Measurements from ENCODE around the gene TOX3. TPM values are rescaled to one million over a fixed set of nuclear protein-coding genes. Genes with fewer than 3 reads are reported as not detected.

The TOX3 gene
- total RNA-seq, 4 donors from 2014 or later, result 10.9 to 32.6 (median 28.0) TPM

- Histone ChIP-seq H3K36me3 (no peaks in the 10 kb centered on the region), H3K27ac (no peak overlapping the region), H3K4me3 (no peak overlapping the region), H3K27me3 (no peaks in the 10 kb centered on the region), H3K4me1 (no peaks in the 10 kb centered on the region), H3K9me3 (no peaks in the 10 kb centered on the region)
- TF ChIP-seq EP300 (IDR thresholded peaks at IDR 0.05; ENCODE audit: low read depth) (no peak), CTCF (IDR thresholded peaks at IDR 0.05) (no peak), POLR2A (IDR thresholded peaks at IDR 0.05) (no peak), POLR2AphosphoS5 (IDR thresholded peaks at IDR 0.05) (no peak)
- no peak for DNase-seq
- intact Hi-C loops (cut with DNase I; ENCODE audit: low total_unique reads) (no loop called here), in situ Hi-C loops (cut with MboI; ENCODE audit: low pct_ligation_motif_present in 1 of 4, low pct_unique_long_range_greater_than_20kb in 1 of 4, low sequenced_read_pairs in 3 of 4) (no loop called here)
- 77 to 87% methylated on average over 2 of the region's 2 CpGs for WGBS, 2 donors (ENCODE audit: low coverage in 1 of 2)
These were observed 110.3 kb downstream of the TOX3 start for GRCh38 chr16:52436339-52437276.

GRCh38 chr16:52434224-52434623 is 112.7 kb downstream of the TOX3 start:
- no peak overlapping the region for H3K27ac ChIP-seq
- no peaks in the 10 kb centered on the region for H3K36me3 ChIP-seq
- no peaks in the 10 kb centered on the region for H3K9me3 ChIP-seq
- intact Hi-C loops (cut with DNase I; ENCODE audit: low total_unique reads) (no loop called here), in situ Hi-C loops (cut with MboI; ENCODE audit: low pct_ligation_motif_present in 1 of 4, low pct_unique_long_range_greater_than_20kb in 1 of 4, low sequenced_read_pairs in 3 of 4) (no loop called here)
- no peak for DNase-seq
- no peak overlapping the region for H3K4me3 ChIP-seq
- no peaks in the 10 kb centered on the region for H3K4me1 ChIP-seq
- no peaks in the 10 kb centered on the region for H3K27me3 ChIP-seq
- 88% methylated on average over 1 of the region's 1 CpG; no CpG with 5 or more reads in 1 of the 2 donors for WGBS, 2 donors (ENCODE audit: low coverage in 1 of 2)
- TF ChIP-seq EP300 (IDR thresholded peaks at IDR 0.05; ENCODE audit: low read depth), result no peak
- TF ChIP-seq POLR2A (IDR thresholded peaks at IDR 0.05), result no peak

GRCh38 chr16:52433643-52434042 is 113.3 kb downstream of the TOX3 start:
- no peaks in the 10 kb centered on the region for H3K27me3 ChIP-seq
- H3K36me3 ChIP-seq, result no peaks in the 10 kb centered on the region
- intact Hi-C loops (cut with DNase I; ENCODE audit: low total_unique reads), result no loop called here
- H3K9me3 ChIP-seq, result no peaks in the 10 kb centered on the region
- H3K27ac ChIP-seq, result no peak overlapping the region
- in situ Hi-C loops (cut with MboI; ENCODE audit: low pct_ligation_motif_present in 1 of 4, low pct_unique_long_range_greater_than_20kb in 1 of 4, low sequenced_read_pairs in 3 of 4), result no loop called here
- TF ChIP-seq CTCF (IDR thresholded peaks at IDR 0.05), result no peak
- no peak for TF ChIP-seq POLR2A (IDR thresholded peaks at IDR 0.05)
- no peak for TF ChIP-seq POLR2AphosphoS5 (IDR thresholded peaks at IDR 0.05)
- no peak for TF ChIP-seq EP300 (IDR thresholded peaks at IDR 0.05; ENCODE audit: low read depth)
- 10 to 63% methylated on average over 2 of the region's 2 CpGs for WGBS, 2 donors (ENCODE audit: low coverage in 1 of 2)
- DNase-seq, result no peak
- H3K4me3 ChIP-seq, result no peak overlapping the region
- no peaks in the 10 kb centered on the region for H3K4me1 ChIP-seq

- WGBS, 2 donors (ENCODE audit: low coverage in 1 of 2), result 84 to 100% methylated on average over 2 of the region's 2 CpGs
- no peak for DNase-seq
- Histone ChIP-seq H3K27ac (no peak overlapping the region), H3K36me3 (no peaks in the 10 kb centered on the region), H3K9me3 (no peaks in the 10 kb centered on the region), H3K4me1 (no peaks in the 10 kb centered on the region), H3K4me3 (no peak overlapping the region), H3K27me3 (no peaks in the 10 kb centered on the region)
- TF ChIP-seq CTCF (IDR thresholded peaks at IDR 0.05), result no peak
- TF ChIP-seq POLR2A (IDR thresholded peaks at IDR 0.05), result no peak
- TF ChIP-seq POLR2AphosphoS5 (IDR thresholded peaks at IDR 0.05), result no peak
- no peak for TF ChIP-seq EP300 (IDR thresholded peaks at IDR 0.05; ENCODE audit: low read depth)
- in situ Hi-C loops (cut with MboI; ENCODE audit: low pct_ligation_motif_present in 1 of 4, low pct_unique_long_range_greater_than_20kb in 1 of 4, low sequenced_read_pairs in 3 of 4), result no loop called here
- intact Hi-C loops (cut with DNase I; ENCODE audit: low total_unique reads), result no loop called here
These were observed 122.4 kb downstream of the TOX3 start for GRCh38 chr16:52424591-52424990.
